ENCODE measurements around the gene KIRREL3.

- no peak for TF ChIP-seq CHD1 (IDR thresholded peaks at IDR 0.05; ENCODE audit: low read depth, low read length)
- no peak for TF ChIP-seq ZNF274 (IDR thresholded peaks at IDR 0.05; ENCODE audit: borderline replicate concordance, extremely low read depth, low read length)
- no peak for TF ChIP-seq E2F6 (IDR thresholded peaks at IDR 0.05)
- no peak for TF ChIP-seq TAF7 (optimal IDR thresholded peaks at IDR 0.05; ENCODE audit: borderline replicate concordance, low read depth, low read length)
- no peak for TF ChIP-seq EP300 (IDR thresholded peaks at IDR 0.05; ENCODE audit: borderline replicate concordance in 1 of 2, low read depth in 2 of 2, low read length in 2 of 2)
Measured at GRCh38 chr11:126630893-126631798, 369.4 kb downstream of the KIRREL3 start.

All from H1 (cell line).